Breast epithelium (tissue), 4 donors: ENCODE measurements around the gene ZNF763. TPM values are rescaled to one million over a fixed set of nuclear protein-coding genes. Genes with fewer than 3 reads are reported as not detected.
"Not testable (repeated sequence)": the region's sequence is repeated elsewhere in the genome, so short reads cannot be mapped to it uniquely, and the experiment has no call there.

Experiments
- DNase-seq, 2 donors: peaks; one replicate each; pipeline ENCODE4 v3.0.0-alpha.2; 2019; ENCODE audit warnings: low spot score in 2 of 2
- H3K27ac ChIP-seq, 2 donors: fragments of 200-600 bp; sonication (generic) in 1 of 2; one replicate each; pipeline ENCODE4 v1.5.1; 2016 to 2019; ENCODE audit warnings: mild to moderate bottlenecking in 1 of 2
- H3K27me3 ChIP-seq, 2 donors: fragments of 200-600 bp; sonication (generic) in 1 of 2; one replicate each; pipeline versions ENCODE4 v1.5.1 to v1.6.0; 2017 to 2019; ENCODE audit warnings: control low read depth in 1 of 2, mild to moderate bottlenecking in 1 of 2
- H3K36me3 ChIP-seq: fragments of 200-600 bp; one replicate; pipeline ENCODE4 v1.5.1; 2019
- H3K4me1 ChIP-seq, 2 donors: fragments of 200-600 bp; sonication (generic); one replicate each; pipeline ENCODE4 v1.5.1; 2016 to 2019; ENCODE audit warnings: control low read depth in 1 of 2
- H3K4me3 ChIP-seq, 3 donors: fragments of 200-600 bp; sonication (generic); 1 replicate in 2 of 3; 2 replicates in 1 of 3; pipeline ENCODE4 v1.5.1; 2016 to 2019; ENCODE audit warnings: mild to moderate bottlenecking in 3 of 3, moderate library complexity in 2 of 3
- H3K9me3 ChIP-seq, 2 donors: fragments of 200-600 bp; sonication (generic) in 1 of 2; one replicate each; pipeline ENCODE4 v1.5.1; 2016 to 2019; ENCODE audit warnings: control low read depth in 1 of 2
- POLR2A ChIP-seq: fragments of 450-650 bp; IDR thresholded peaks from one replicate; pipeline ENCODE4 v1.6.1; 2016; ENCODE audit warnings: antibody characterized with exemption, mild to moderate bottlenecking, moderate library complexity
- POLR2AphosphoS5 ChIP-seq, 3 donors: sonication (generic); formaldehyde crosslinking; IDR thresholded peaks; one replicate each; pipeline ENCODE4 v1.6.1; 2017; ENCODE audit warnings: antibody characterized with exemption in 3 of 3
- intact Hi-C: fragments of 100-400 bp; cut with DNase I; formaldehyde crosslinking; loops from one replicate; pipeline ENCODE4 v1.15.1; 2023; ENCODE audit warnings: low total_unique reads
- total RNA-seq, 3 donors: library from RNA; depleted of rRNA; stranded (reverse); fragments of >200 nt; gene quantifications; one replicate each; pipeline ENCODE4 v1.1.0, GENCODE V29; 2016
- TF ChIP-seq, protein P1 (sequence below), 3 donors: fragments of 450-650 bp; IDR thresholded peaks; one replicate each; pipeline ENCODE4 v1.5.1; 2016 to 2017; ENCODE audit warnings: antibody characterized with exemption in 3 of 3, mild to moderate bottlenecking in 3 of 3, moderate library complexity in 3 of 3

The ZNF763 gene
- total RNA-seq, 3 donors from 2014 or later: 2.9 to 14.5 (median 6.9) TPM

DNA sequence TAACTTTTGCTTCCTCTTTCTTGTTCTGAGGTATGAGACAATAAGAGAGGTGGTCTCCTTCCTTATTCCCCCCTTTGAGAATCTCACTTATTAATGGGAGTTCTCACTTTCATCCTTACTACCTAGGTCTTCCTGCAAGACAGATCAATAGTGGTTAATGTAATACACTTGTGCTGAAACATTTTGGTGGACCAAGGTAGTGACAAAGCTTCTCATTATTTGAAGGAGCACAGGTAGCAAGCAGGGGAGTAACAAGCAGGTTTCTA, 22.1 kb upstream of the ZNF763 start:
- TF ChIP-seq POLR2A: no peak
- TF ChIP-seq, protein P1, sequence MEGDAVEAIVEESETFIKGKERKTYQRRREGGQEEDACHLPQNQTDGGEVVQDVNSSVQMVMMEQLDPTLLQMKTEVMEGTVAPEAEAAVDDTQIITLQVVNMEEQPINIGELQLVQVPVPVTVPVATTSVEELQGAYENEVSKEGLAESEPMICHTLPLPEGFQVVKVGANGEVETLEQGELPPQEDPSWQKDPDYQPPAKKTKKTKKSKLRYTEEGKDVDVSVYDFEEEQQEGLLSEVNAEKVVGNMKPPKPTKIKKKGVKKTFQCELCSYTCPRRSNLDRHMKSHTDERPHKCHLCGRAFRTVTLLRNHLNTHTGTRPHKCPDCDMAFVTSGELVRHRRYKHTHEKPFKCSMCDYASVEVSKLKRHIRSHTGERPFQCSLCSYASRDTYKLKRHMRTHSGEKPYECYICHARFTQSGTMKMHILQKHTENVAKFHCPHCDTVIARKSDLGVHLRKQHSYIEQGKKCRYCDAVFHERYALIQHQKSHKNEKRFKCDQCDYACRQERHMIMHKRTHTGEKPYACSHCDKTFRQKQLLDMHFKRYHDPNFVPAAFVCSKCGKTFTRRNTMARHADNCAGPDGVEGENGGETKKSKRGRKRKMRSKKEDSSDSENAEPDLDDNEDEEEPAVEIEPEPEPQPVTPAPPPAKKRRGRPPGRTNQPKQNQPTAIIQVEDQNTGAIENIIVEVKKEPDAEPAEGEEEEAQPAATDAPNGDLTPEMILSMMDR (IDR thresholded peaks at IDR 0.05): no peak
- no peaks in the 10 kb centered on the region for H3K4me1 ChIP-seq
- peaks cover 2% of the 10 kb centered on the region for H3K36me3 ChIP-seq
- H3K27me3 ChIP-seq: no peaks in the 10 kb centered on the region
- intact Hi-C loops: no loop called here
- DNase-seq: no peak
- H3K27ac ChIP-seq: no peak overlapping the region
- H3K4me3 ChIP-seq: no peak overlapping the region
- peaks cover 92 to 94% of the 10 kb centered on the region in 2 donors for H3K9me3 ChIP-seq

DNA sequence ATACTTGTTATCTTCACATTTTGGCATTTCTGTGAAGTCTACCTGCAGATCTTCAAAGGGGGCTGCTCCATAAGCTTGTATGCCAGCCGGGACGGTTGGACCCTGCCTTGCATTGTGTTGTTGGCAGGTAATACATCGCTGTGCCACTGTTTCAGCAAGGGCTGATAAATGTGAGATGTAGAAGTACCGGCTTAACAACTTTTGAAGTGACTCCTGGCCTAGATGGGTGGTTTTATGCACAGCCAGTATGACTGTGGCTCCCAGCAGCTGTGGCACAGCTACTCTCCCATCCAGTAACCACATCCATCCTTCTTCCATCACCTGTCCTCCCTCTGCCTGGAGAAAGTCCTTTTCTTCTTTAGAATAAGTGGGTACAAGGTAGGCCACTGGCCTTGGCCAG, 20.2 kb upstream of the ZNF763 start:
- no peak overlapping the region for H3K27ac ChIP-seq
- no peaks in the 10 kb centered on the region for H3K4me1 ChIP-seq
- peak overlapping the region in 1 of 3 donors; percentile 17 for H3K4me3 ChIP-seq
- H3K27me3 ChIP-seq: no peaks in the 10 kb centered on the region
- intact Hi-C loops: no loop called here
- DNase-seq: no peak
- TF ChIP-seq POLR2AphosphoS5 (IDR thresholded peaks at IDR 0.05) (no peak), POLR2A (no peak)
- TF ChIP-seq, protein P1 (IDR thresholded peaks at IDR 0.05): no peak
- peaks cover 19% of the 10 kb centered on the region for H3K36me3 ChIP-seq
- H3K9me3 ChIP-seq: peaks cover 100% of the 10 kb centered on the region in 2 donors

DNA sequence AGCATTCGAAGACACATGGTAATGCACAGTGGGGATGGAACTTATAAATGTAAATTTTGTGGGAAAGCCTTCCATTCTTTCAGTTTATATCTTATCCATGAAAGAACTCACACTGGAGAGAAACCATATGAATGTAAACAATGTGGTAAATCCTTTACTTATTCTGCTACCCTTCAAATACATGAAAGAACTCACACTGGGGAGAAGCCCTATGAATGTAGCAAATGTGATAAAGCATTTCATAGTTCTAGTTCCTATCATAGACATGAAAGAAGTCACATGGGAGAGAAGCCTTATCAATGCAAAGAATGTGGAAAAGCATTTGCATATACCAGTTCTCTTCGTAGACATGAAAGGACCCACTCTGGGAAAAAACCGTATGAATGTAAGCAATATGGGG, 16.2 kb upstream of the ZNF763 start:
- H3K4me1 ChIP-seq: no peaks in the 10 kb centered on the region
- no peaks in the 10 kb centered on the region for H3K27me3 ChIP-seq
- peaks cover 19% of the 10 kb centered on the region for H3K36me3 ChIP-seq
- DNase-seq: no peak
- H3K27ac ChIP-seq: no peak overlapping the region
- peak overlapping the region in 1 of 3 donors; percentile 15 for H3K4me3 ChIP-seq
- intact Hi-C loops: no loop called here
- H3K9me3 ChIP-seq: peaks cover 97 to 100% of the 10 kb centered on the region in 2 donors
- no peak for TF ChIP-seq POLR2A
- TF ChIP-seq, protein P1 (IDR thresholded peaks at IDR 0.05): no peak
- TF ChIP-seq POLR2AphosphoS5 (IDR thresholded peaks at IDR 0.05): no peak

DNA sequence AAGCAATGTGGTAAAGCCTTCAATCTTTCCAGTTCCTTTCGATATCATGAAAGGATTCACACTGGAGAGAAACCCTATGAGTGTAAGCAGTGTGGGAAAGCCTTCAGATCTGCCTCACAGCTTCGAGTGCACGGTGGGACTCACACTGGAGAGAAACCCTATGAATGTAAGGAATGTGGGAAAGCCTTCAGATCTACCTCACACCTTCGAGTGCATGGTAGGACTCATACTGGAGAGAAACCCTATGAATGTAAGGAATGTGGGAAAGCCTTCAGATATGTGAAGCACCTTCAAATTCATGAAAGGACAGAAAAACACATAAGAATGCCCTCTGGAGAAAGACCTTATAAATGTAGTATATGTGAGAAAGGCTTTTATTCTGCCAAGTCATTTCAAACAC, 15.6 kb upstream of the ZNF763 start:
- peaks cover 19% of the 10 kb centered on the region for H3K36me3 ChIP-seq
- TF ChIP-seq POLR2A (no peak), POLR2AphosphoS5 (IDR thresholded peaks at IDR 0.05) (no peak)
- TF ChIP-seq, protein P1 (IDR thresholded peaks at IDR 0.05): no peak
- H3K9me3 ChIP-seq: peaks cover 95 to 100% of the 10 kb centered on the region in 2 donors
- H3K27me3 ChIP-seq: no peaks in the 10 kb centered on the region
- no peaks in the 10 kb centered on the region for H3K4me1 ChIP-seq
- no peak for DNase-seq
- intact Hi-C loops: no loop called here
- peak overlapping the region in 1 of 3 donors; percentile 15 for H3K4me3 ChIP-seq
- H3K27ac ChIP-seq: no peak overlapping the region

DNA sequence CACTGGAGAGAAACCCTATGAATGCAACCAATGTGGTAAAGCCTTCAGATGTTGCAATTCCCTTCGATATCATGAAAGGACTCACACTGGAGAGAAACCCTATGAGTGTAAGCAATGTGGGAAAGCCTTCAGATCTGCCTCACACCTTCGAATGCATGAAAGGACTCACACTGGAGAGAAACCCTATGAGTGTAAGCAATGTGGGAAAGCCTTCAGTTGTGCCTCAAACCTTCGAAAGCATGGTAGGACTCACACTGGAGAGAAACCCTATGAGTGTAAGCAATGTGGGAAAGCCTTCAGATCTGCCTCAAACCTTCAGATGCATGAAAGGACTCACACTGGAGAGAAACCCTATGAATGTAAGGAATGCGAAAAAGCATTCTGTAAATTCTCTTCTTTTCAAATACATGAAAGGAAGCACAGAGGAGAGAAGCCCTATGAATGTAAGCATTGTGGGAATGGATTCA, 15.2 kb upstream of the ZNF763 start:
- intact Hi-C loops, H3K27me3 ChIP-seq, H3K4me1 ChIP-seq, H3K27ac ChIP-seq, DNase-seq: not testable (repeated sequence)
- H3K9me3 ChIP-seq: peaks cover 95 to 100% of the 10 kb centered on the region in 2 donors
- H3K4me3 ChIP-seq: peak overlapping the region in 1 of 3 donors; percentile 15
- H3K36me3 ChIP-seq: peaks cover 19% of the 10 kb centered on the region

DNA sequence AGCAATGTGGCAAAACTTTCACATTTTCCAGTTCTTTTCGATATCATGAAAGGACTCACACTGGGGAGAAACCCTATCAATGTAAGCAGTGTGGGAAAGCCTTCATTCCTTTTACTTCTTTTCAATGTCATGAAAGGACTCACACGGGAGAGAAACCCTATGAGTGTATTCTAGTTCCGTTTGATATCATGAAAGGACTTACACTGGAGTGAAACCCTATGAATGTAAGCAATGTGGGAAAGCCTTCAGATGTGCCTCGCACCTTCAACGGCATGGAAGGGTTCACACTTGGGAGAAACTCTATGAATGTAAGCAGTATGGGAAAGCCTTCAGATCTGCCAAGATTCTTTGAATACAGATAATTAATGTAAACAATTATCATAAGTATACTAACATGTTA, 14.5 kb upstream of the ZNF763 start:
- TF ChIP-seq, protein P1 (IDR thresholded peaks at IDR 0.05): no peak
- no peak for TF ChIP-seq POLR2A
- H3K27ac ChIP-seq: no peak overlapping the region
- no peaks in the 10 kb centered on the region for H3K4me1 ChIP-seq
- peak overlapping the region in 1 of 3 donors; percentile 15 for H3K4me3 ChIP-seq
- H3K9me3 ChIP-seq: peaks cover 89 to 98% of the 10 kb centered on the region in 2 donors
- intact Hi-C loops: no loop called here
- H3K27me3 ChIP-seq: no peaks in the 10 kb centered on the region
- H3K36me3 ChIP-seq: peaks cover 19% of the 10 kb centered on the region
- no peak for DNase-seq
